Hepatocyte (in vitro differentiated cells): ENCODE results near the gene FERMT3. TPM values are rescaled to one million over a fixed set of nuclear protein-coding genes. Genes with fewer than 3 reads are reported as not detected.
A peak's percentile ranks its signal among the peaks of the same experiment; 100 is the strongest.

Experiments used
- DNase-seq: peaks from one replicate; pipeline ENCODE4 v3.0.0-alpha.2; 2016; ENCODE audit warnings: low spot score
- H2AFZ ChIP-seq: fragments of 200-600 bp; sonication (generic); 2 replicates; pipeline ENCODE4 v1.6.0; 2016; ENCODE audit warnings: antibody characterized with exemption, mild to moderate bottlenecking
- H3K27ac ChIP-seq: fragments of 200-600 bp; sonication (generic); 2 replicates; pipeline ENCODE4 v1.5.1; 2016; ENCODE audit warnings: mild to moderate bottlenecking
- H3K27me3 ChIP-seq: fragments of 200-600 bp; sonication (generic); 2 replicates; pipeline ENCODE4 v1.6.1; 2016
- H3K36me3 ChIP-seq: fragments of 200-600 bp; sonication (generic); replicated peaks from 2 replicates; pipeline ENCODE4 v1.5.1; 2016; ENCODE audit warnings: low read depth; ENCODE audit not compliant: insufficient read depth
- H3K4me1 ChIP-seq: fragments of 200-600 bp; sonication (generic); 2 replicates; pipeline ENCODE4 v1.5.1; 2016; ENCODE audit warnings: mild to moderate bottlenecking, moderate library complexity; ENCODE audit not compliant: insufficient read depth
- H3K4me2 ChIP-seq: fragments of 200-600 bp; sonication (generic); 2 replicates; pipeline ENCODE4 v1.6.0; 2016
- H3K4me3 ChIP-seq: fragments of 200-600 bp; sonication (generic); 2 replicates; pipeline ENCODE4 v1.5.1; 2016; ENCODE audit warnings: mild to moderate bottlenecking
- H3K79me2 ChIP-seq: fragments of 200-600 bp; sonication (generic); 2 replicates; pipeline ENCODE4 v1.6.0; 2017; ENCODE audit warnings: mild to moderate bottlenecking
- H3K9me2 ChIP-seq: fragments of 200-600 bp; sonication (generic); replicated peaks from 2 replicates; pipeline ENCODE4 v1.6.0; 2017; ENCODE audit warnings: mild to moderate bottlenecking; ENCODE audit not compliant: insufficient read depth
- H3K9me3 ChIP-seq: fragments of 200-600 bp; sonication (generic); 2 replicates; pipeline ENCODE4 v1.5.1; 2016; ENCODE audit warnings: low read depth, mild to moderate bottlenecking
- H4K20me1 ChIP-seq: fragments of 200-600 bp; sonication (generic); 2 replicates; pipeline ENCODE4 v1.6.0; 2016; ENCODE audit warnings: mild to moderate bottlenecking; ENCODE audit not compliant: insufficient read depth, poor library complexity, severe bottlenecking
- CTCF ChIP-seq: fragments of 200-600 bp; sonication (generic); IDR thresholded peaks from 2 replicates; pipeline ENCODE4 v1.5.1; 2016; ENCODE audit warnings: antibody characterized with exemption, mild to moderate bottlenecking; ENCODE audit not compliant: poor library complexity
- EZH2 ChIP-seq: fragments of 200-600 bp; sonication (generic); IDR thresholded peaks from 2 replicates; pipeline ENCODE4 v1.6.1; 2016; ENCODE audit warnings: antibody characterized with exemption, mild to moderate bottlenecking, borderline replicate concordance
- EZH2phosphoT487 ChIP-seq: fragments of 200-600 bp; sonication (generic); IDR thresholded peaks from one replicate; pipeline ENCODE4 v1.6.1; 2018; ENCODE audit warnings: antibody characterized with exemption, mild to moderate bottlenecking, low read depth, moderate library complexity; ENCODE audit not compliant: unreplicated experiment, severe bottlenecking
- WGBS: methylation state at CpG from one replicate; pipeline ENCODE4 v1.1.6; 2016; ENCODE audit warnings: low lambda C conversion rate; ENCODE audit errors: missing lambda C conversion rate; 5-methylcytosine and 5-hydroxymethylcytosine counted together
- polyA plus RNA-seq: library from polyadenylated mRNA; unstranded; fragments of >200 nt; fragmentation: Nextera tagmentation; extraction: Ambion mirVana; gene quantifications from 2 replicates; pipeline ENCODE4 v1.2.1, GENCODE V29; 2016
- total RNA-seq: library from RNA; depleted of rRNA; stranded (reverse); fragments of >200 nt; gene quantifications from 2 replicates; pipeline ENCODE4 v1.2.3, GENCODE V29; 2014

Gene FERMT3
- total and polyA plus RNA-seq, 2 experiments from 2014 or later = 1.6 TPM; not detected in 1

- Histone ChIP-seq H4K20me1 (peaks cover 10% of the 10 kb centered on the region), H3K79me2 (peaks cover 39% of the 10 kb centered on the region), H3K4me2 (peak overlapping the region; percentile 97), H2AFZ (no peak overlapping the region), H3K27ac (no peak overlapping the region), H3K4me3 (no peak overlapping the region), H3K4me1 (peaks cover 14% of the 10 kb centered on the region), H3K36me3 (no peaks in the 10 kb centered on the region), H3K9me2 (no peaks in the 10 kb centered on the region), H3K27me3 (no peaks in the 10 kb centered on the region), H3K9me3 (no peaks in the 10 kb centered on the region)
- TF ChIP-seq EZH2 (no peak), CTCF (no peak), EZH2phosphoT487 (no peak)
- 94% methylated on average over 7 of the region's 7 CpGs for WGBS
- DNase-seq = no peak
These were observed 25.0 kb downstream of the FERMT3 start for GRCh38 chr11:64231546-64231945.

- no peaks in the 10 kb centered on the region for H3K9me2 ChIP-seq
- no peak overlapping the region for H2AFZ ChIP-seq
- H3K79me2 ChIP-seq = peaks cover 30% of the 10 kb centered on the region
- H3K4me1 ChIP-seq = peaks cover 8% of the 10 kb centered on the region
- WGBS = 89% methylated on average over 15 of the region's 15 CpGs
- H3K4me3 ChIP-seq = no peak overlapping the region
- H4K20me1 ChIP-seq = peaks cover 10% of the 10 kb centered on the region
- H3K9me3 ChIP-seq = no peaks in the 10 kb centered on the region
- no peak for TF ChIP-seq EZH2
- no peak for TF ChIP-seq CTCF
- no peak for TF ChIP-seq EZH2phosphoT487
- DNase-seq = no peak
- peak overlapping the region; percentile 97 for H3K4me2 ChIP-seq
- H3K36me3 ChIP-seq = no peaks in the 10 kb centered on the region
- H3K27me3 ChIP-seq = no peaks in the 10 kb centered on the region
- H3K27ac ChIP-seq = no peak overlapping the region
These were observed 25.9 kb downstream of the FERMT3 start for GRCh38 chr11:64232182-64232966.

DNA sequence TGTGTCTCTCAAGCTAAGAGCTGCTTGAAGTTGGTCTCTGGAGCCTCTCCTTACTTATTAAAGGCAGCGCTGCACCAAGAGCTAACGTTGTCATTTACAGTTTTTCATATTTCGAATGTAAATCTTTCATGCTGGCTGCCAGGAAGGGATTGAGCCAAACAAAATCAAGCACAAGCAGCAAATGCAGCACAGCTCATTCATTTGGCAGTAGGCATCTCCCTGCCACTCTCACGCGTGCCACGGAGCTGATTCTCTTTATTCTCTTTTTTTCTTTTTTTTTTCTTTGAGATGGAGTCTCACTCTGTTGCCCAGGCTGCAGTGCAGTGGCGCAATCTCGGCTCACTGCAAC, 26.4 kb downstream of the FERMT3 start:
- Histone ChIP-seq H3K4me1 (peaks cover 8% of the 10 kb centered on the region), H2AFZ (no peak overlapping the region), H4K20me1 (peaks cover 10% of the 10 kb centered on the region), H3K4me3 (no peak overlapping the region), H3K27ac (no peak overlapping the region), H3K36me3 (no peaks in the 10 kb centered on the region), H3K9me3 (no peaks in the 10 kb centered on the region), H3K9me2 (no peaks in the 10 kb centered on the region), H3K79me2 (peaks cover 27% of the 10 kb centered on the region), H3K27me3 (no peaks in the 10 kb centered on the region), H3K4me2 (peak overlapping the region; percentile 89)
- WGBS = 94% methylated on average over 8 of the region's 8 CpGs
- DNase-seq = no peak
- no peak for TF ChIP-seq CTCF
- TF ChIP-seq EZH2phosphoT487 = no peak
- TF ChIP-seq EZH2 = no peak
